ENCODE measurements around the gene LCTL.
"Not testable (repeated sequence)": the region's sequence is repeated elsewhere in the genome, so short reads cannot be mapped to it uniquely, and the experiment has no call there.

The LCTL gene

DNA sequence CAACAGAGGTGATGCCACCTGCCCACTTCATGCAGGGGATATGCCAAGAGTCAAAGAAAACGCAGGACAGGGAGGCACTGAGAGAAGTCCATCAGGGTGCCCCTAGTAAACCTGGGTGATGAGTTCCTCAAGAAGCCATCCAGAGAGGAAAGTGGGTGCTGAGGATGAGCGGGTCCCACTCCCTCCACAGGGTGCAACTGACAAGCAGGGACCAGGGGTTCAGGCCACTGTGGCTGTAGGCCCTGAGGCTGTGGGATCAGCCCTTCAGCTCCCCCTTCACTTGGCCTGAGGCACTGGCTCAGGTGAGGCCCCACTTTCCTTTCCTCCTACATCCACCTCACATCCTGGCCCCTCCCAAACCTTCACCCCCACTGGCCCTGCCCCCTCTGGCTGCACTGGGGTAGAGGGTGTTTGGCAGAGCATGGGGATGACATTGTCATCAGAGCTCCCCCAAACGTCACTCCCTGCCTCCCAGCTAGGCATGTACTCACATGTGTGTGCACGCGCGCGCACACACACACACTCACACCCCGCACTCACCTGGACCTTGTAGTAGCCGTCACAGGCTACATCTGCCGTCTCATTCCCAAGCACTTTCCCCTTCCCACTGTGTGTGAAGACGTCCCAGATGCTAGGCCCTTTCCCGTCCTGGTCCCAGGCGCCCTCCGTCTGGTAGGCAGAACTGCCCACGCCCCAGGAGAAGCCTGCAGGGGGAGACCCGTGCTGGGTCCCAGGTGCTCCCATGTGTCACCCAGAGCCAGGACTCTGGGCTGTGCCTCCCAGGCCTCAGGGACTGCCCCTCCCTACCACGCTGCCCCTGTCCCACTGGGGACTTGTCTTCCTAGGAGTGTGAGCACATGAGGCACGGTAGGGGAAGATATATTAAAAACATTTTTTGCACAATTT lies 1.4 kb downstream of the LCTL start:
- DNase-seq (ENCODE audit: low spot score): no peak

DNA sequence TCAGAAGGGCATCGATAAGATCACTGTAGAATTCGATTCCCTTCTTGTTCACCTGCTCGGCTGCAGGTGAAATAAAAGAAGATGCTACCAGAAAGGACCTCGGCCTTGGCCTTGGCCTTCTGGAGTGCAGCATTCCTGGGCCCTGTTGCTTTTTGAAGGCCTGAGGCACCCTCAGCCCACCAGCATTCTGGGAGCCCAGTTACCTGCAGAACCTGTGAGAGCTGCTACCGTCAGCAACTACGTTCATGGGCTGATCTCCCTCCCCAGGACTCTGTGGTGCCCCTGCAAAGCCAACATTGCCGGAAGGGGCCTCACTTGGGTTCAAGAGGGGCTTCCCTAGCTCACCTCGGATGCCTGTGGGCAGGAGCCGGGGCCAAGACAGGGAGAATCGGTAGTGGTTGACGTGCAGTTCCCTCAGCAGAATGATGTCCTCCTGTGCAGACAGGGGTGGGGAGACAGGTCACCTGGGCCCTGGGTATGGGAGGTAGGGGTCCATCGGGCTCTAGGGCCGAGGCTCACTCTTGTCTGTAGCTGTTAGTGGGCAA lies 2.2 kb downstream of the LCTL start:
- no peak for DNase-seq (ENCODE audit: low spot score)

DNA sequence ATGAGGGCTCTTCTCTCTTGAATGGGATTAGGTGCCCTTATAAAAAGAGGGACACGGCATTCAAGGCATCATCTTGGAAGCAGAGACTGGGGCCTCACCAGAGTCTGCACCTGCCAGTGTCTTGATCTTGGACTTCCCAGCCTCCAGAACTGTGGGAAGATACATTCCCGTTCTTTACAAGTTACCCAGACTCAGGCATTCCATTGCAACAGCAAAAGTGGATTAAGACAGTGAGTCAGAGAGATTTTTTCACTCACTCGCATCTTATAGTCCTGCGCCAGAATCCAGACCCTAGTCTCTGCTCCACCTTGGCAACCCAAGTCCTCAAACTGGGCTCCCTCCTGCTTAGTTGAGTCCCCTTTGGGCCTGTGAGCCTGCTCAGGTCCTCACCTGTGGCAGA lies 2.7 kb downstream of the LCTL start:
- DNase-seq (ENCODE audit: low spot score): no peak

DNA sequence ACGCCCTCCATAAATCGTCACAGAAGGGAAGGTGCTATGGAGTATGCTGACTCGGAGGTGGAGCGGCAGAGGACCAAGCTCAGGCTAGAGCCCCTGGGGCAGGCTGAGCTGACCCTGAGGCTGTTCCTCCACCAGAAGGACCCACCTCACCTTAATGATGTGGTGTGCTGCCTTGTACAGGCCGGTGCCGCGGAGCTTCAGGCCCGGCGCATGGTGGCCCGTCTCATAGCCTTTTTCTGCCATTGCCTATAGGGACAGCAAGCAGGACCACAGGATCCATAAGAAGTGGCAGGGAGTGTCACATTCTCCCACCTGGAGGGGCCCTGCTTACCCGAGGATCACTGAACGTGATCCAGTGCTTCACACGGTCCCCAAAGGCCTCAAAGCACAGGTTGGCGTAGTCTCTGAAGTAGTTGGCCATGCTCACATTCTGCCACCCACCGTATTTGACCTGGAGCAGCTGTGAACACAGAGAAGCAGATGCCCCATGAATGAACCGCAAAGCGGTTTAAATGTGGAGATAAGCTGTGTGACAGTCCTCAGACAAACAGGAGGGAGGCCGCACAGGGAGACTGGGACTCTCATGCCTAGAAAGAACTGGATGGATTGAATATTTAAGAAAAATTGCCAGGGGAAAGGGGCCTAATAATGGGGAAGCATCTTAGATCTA lies 4.8 kb downstream of the LCTL start:
- no peak for DNase-seq (ENCODE audit: low spot score)

DNA sequence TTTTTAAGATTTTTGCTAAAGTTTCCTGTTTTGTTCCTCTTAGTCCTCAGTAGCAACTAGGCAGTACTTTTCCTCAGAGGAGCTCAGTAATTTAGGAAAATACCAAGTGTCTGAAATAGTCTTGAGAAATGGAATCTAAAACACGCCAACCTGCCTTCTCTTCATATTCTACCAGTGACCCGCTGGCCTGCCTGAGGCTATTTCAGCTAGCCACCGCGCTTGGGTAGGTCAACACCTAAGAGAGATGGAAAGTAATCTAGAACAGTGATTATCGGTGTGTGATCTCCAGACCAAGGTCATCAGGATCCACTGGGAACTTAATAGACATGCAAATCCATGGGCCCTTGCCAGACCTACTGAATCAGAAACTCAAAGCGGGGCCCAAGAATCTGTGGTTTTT lies 7.5 kb downstream of the LCTL start:
- DNase-seq (ENCODE audit: low spot score): no peak

DNA sequence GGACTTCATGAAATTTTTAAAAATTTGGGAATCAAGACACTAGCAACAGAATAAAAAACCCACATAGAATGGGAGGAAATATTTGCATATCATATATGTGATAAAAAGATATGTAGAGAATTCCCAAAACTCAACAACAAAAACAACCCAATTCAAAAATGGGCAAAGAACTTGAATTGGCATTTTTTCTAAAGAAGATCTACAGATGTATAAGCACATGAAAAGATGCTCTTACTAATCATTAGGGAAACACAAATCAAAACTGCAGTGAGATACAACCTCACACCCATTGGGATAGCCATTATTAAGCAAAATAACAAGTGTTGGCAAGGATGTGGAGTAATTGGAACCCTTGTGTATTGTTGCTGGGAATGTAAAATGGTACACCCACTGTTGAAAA lies 10.1 kb downstream of the LCTL start:
- DNase-seq (ENCODE audit: low spot score): no peak

DNA sequence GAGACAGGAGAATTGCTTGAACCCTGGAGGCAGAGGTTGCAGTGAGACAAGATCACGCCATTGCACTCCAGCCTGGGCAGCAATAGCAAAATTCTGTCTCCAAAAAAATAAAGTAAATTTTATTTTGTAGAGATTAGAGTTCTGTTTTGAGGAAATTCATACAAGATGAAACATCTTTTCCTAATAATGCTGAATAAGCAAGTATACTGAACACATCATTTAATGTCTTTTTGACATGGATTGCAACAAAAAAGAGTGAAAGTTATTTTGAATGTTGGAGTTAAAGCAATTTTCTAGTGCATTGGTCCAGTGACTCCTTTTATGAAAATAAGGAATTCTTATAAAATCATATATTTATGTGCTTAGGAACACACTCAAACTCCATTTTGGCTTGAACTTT lies 20.5 kb downstream of the LCTL start:
- DNase-seq (ENCODE audit: low spot score): no peak

DNA sequence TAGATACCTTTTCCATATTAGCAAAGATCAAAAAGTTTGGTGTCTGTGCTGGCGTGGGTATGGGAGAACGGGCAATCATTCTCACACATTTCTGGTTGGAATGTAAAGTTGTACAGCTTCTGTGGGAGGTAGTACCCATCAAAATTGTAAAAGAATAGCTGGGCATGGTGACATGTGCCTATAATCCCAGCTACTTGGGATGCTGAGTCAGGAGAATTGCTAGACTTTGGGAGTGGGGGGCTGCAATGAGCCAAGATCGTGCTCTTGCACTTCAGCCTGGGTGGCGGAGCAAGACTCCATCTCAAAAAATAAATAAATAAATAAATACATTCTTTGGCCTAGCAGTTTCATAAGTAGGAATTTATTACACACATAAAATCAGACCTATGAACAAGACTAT lies 22.9 kb downstream of the LCTL start:
- no peak for DNase-seq (ENCODE audit: low spot score)

DNA sequence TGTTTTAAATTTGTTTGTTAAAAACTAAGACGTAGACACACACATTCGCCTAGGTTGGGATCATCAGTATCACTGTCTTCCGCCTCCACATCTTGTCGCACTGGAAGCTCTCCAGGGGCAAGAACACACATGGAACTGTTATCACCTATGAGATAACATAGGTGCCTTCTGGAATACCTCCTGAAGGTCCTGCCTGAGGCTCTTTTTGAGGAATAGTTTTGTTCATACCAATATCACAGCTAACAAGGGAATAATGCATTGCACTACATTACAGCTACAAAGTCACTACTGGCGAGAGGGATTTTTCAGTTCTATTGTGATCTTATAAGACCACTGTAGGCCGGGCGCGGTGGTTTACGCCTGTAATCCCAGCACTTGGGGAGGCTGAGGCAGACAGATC lies 30.7 kb downstream of the LCTL start:
- no peak for DNase-seq (ENCODE audit: low spot score)

DNA sequence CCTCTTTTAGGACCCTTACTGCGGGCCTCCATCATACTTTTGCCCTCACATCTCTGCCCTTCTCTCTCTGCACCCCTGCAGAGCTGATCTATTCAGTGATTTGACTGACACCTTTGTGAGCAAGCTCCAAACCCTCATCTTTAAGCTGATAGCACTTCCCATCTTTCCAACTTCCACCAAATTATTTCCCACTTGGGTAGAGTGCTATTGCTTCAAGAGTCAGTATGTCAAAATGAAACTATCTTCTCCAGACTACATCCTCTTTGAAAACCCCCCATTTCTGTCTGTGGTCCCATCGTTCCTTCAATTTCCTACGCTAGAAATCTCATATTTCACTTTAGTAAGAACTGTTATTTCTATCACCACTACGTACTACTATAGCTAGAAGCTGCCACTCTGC lies 41.0 kb downstream of the LCTL start:
- no peak for DNase-seq (ENCODE audit: low spot score)

DNA sequence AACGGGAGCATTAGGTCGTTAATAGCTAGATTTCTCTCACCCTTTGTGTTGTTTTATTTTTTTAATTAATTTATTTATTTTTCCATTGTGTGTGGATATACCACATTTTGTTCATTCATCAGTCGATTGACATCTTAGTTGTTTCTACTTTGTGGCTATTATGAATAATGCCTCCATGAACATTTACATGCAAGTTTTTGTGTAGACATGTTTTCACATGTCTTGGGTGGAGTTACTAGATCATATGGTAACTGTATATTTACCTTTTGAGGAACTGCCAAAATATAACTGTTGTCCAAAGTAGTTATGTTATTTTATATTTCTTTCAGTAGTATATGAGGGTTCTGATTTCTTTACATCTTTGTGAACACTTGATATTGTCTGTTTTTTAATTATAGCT lies 41.9 kb downstream of the LCTL start:
- DNase-seq (ENCODE audit: low spot score): no peak

DNA sequence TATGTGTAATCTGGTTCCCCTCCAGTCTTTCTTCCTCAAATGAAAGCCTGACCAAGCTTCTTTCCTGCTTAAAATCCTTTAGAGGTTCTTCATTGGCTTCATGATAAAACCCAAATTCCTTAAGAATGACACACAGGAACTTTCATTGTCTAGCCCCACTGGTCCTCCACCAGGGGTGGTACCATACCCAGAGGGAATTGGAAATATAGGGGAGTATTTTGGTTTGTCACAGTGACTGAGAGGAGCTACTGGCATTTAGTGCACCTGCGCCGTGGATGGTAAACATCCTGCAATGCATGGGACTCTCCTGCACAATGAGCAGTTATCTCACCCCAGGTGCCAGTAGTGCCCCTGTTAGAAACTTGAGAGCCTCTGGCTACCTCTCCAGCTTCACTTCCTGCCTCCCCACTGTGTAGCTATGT lies 49.9 kb downstream of the LCTL start:
- no peak for DNase-seq (ENCODE audit: low spot score)

DNA sequence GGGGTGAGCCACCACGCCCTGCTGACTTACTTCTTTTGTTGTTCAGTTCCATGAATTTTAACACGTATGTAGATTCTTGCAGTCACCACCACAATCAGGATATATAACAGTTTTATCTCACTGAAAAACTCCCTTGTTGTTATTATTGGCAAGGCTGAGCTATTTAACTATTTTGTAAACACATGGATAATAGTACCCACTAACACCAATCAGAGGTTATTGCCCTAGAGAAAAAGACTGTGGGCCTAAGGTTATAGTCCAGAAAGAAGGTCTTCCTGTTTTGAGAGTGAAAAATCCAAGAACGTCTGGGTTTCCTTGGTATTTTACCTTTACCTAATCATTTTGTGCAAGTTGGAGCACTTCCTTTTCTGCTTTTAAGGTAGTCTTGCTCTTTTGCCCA lies 51.2 kb downstream of the LCTL start:
- no peak for DNase-seq (ENCODE audit: low spot score)

DNA sequence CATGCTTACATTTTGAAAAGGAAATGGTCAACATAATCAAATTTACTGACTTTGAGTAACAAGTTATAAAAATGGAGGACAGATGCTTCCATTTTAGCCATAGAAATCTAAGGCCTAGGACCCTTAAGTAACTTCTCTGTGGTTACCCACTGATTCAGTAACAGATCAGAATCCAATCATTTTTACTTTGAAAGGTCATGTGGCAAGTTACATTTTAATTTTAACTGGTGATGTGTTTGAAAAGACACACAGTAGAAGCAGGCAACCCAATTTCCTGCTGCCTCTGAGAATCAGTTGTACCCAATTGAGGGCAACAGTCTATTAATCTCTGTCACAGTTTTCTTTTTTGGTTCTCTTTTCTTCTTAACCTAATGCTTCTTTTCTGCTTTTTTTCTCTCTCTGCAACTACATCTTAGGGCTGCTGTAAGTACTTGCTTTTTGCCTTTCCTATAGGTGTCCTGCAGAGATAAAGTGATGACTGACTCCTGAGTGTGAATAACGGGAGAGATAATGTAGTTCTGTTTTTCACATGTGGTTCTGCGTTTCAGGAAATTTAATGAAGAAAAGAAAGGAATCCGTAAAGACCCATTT lies 57.4 kb downstream of the LCTL start:
- DNase-seq (ENCODE audit: low spot score): no peak

DNA sequence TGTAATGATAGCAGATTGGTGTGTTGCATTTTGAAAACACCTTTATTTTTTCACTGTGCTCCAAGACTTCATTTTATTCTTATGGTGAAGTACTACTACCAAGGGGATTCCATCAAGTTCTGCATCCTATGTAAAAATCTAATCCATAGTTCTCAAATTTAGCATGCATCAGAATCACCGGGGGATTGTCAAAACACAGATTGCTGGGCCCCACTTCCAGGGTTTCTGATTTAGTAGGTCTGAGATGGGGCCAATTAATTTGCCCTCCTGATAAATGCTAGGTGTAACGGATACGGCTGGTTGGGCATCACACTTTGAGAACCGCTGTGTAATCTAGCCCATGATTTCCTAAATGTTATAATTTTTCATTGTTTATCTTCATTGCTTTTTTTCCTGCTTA lies 60.0 kb downstream of the LCTL start:
- DNase-seq (ENCODE audit: low spot score): no peak

DNA sequence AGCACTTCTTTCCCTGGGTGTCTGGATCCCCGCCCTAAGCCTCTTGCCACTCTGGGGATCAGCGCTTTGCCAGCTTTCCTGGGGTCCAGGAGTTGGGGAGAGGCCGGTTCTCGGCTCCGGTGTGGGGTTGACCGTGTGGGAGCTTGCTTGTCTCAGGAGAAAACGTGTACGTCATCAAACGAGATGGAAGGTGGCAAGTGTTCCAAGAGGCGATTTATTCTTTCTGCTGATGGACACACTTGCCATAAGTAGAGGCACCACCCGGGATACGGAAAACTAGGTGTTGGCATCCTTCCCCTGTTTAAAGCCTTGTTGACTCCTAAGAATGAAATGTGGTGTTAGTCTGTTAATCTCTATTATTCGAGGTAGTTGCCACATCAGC lies 60.4 kb downstream of the LCTL start:
- no peak for DNase-seq (ENCODE audit: low spot score)

DNA sequence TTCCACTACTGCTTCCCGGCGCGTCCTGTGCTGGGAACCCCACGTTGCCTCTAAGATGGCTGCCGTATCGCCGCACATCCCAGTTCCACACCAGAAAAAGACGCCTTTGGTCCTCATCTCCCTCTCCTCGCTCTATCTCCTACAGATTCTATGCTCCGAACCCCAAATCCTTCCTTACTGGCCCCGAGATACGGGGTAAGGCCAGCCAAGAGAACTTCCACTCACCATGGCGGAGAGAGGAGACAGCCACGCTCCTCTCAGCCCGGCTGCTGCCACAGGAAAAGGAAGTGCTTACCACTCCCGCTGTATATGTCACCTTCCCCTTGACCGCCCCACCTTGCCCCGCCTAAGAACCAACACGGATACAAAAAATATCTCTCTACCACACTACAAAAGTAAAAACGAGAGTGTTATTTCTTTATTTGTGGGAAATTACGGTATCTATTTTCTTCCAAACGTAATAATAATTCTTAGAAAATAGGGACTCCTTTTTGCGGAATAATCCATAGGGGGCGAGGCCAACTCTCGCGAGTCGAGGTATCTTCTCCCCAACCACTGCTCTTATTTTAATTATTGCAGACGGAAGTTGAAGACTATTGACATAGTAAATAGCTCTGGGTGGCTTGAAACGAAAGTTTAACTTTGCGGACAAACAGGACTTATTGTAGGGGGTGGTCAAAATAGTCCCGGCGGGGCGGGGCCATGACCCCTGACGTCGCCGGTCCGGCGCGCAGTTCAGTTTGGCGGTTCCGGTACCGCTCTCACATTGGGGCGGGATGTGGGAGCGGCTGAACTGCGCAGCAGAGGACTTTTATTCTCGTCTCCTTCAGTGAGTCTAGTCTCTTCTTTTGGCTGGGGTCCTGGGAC lies 61.0 kb downstream of the LCTL start, which contains the start of the genes RPL4 and ZWILCH:
RPL4 (minus strand) TSS at position 293 of the 867 bp plus-strand sequence; CDS start at position 228, 65 bp downstream.
ZWILCH (plus strand) TSS at position 764 of the 867 bp plus-strand sequence; CDS start at position 777, 13 bp downstream.
- peak; percentile 86 for DNase-seq (ENCODE audit: low spot score)

DNA sequence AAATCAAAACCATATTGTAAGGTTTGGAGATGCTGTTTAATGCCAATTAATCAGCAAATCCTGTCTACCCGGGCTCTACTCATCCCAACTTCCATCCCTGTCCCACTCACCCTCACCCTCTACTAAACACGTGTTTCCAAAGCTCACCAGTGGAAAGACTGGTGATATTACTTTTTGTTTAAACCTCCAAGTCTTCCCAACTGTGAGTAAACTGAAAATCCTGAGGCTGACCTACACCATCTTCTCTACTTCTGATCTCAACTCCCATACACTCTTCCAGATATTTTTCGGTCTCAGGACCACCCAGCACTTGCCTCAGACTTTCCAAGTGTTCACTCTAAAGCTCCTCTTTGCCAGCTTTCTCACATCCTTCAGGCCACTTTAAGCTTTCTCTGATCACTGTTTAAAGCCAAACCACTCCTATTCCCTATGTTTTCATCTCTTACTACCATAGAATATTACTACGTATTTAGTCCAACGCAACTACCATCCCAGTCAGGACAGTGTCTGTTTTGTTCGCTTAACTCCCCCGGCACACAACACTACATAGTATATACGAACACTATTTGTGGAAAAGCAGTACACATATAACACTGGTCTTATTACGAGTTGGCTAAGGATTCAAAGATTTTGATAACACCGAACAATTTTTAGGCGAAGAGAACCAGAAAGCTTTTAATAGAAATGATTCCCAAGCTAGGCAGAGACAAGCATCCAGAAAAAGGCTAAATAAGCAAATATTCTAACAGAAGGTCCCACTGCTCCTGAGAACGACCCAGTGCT lies 61.8 kb downstream of the LCTL start:
- DNase-seq (ENCODE audit: low spot score): peak; percentile 7

DNA sequence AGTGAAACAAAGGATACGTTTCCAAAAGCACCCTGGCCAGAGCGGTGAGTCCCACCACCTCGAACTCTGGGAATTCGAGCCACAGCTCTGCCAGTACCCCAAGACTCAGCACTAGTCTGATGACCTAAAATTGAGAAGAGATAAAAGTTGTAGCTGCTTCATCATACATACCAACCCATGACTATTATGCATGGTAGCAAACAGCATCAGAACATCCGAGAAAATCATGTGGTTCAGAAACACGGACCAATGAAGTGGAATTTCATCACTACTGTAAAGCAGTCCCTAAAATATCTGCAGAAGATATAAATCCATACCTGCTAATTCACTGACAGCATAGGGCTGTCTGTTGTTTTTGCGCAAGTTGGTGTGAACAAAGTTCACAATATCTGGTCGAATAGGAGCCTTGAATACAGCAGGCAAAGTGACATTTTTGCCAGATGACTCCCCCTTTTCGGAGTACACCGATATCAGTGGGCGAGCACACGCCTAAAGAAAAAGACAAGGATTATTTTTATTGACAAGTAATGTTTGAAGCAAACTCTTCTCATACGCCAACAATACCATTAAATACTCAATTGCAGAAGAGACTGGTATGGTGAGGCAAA lies 62.7 kb downstream of the LCTL start:
- not testable (repeated sequence) for DNase-seq (ENCODE audit: low spot score)

DNA sequence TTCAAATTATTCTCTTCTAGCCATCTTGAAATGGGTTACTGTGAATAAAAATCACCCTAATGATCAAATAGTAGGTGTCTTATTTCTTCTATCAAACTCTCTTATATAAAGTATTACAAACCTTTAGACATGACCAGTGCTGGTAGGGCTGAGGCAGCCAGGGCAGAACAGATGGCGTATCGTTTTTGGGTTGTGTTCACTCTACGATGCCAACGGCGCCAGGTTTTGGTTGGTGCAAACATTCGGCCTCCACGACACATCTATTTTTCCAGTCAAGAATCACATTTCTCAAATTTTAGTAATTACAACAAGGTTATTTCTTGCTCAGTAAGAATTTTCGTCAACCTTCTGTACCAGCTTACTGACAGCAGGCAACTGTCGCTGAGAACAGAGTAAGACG lies 63.3 kb downstream of the LCTL start:
- no peak for DNase-seq (ENCODE audit: low spot score)

Measured in hematopoietic multipotent progenitor cell treated with erythropoietin and hydrocortisone succinate and interleukin-3 and kit ligand, for 15 days (in vitro differentiated cells).